ENCODE data around the gene SLC22A17. TPM values are rescaled to one million over a fixed set of nuclear protein-coding genes. Genes with fewer than 3 reads are reported as not detected.

SLC22A17 gene
- total and polyA plus RNA-seq, 2 of the 13 experiments (the other 11 are each of a cell fraction or from before 2014, with no cell fraction given) = 0.95 to 1.1 TPM

DNA sequence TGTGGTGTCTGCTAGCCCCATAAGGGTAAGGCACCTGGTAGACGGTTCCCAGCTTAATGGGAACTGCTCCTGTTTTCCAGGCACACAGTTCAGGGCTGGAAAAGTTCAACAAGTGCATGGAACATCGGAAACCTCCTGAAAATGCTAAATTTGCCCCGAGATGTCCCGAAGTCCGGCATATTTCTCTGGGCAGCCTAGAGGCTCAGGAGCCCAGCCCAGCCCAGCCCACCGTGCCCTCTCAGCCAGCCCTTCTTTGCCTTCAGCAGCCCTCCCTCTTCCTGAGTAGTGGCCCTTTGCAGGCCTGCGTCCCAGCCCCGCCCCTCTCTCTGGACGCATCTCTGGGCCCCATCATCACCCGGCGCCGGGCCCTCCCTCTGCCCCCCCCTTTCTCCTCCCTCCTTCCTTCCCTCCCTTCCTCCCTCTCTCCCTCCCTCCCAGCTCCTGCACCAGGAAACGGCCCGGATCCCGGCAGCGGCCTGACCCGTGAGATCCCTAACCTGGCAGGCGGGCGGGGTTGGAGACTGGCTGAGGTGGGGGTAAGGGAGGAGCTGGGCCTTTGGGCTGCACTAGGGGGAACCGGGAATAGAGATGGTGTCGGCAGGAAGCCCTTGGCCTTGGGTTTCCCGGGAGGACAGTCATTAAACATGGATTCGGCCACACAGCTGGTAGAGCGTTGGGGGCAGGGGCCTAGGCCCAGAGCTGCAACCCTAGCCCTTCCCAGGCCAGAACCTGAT, 46.1 kb downstream of the SLC22A17 start, which contains the start of gene BCL2L2 (continued):
- peak; percentile 90; the same call in 1 of the 2 replicates for TF ChIP-seq FOXK1 (CRISPR knock-in tag; IDR thresholded peaks at IDR 0.05; ENCODE audit: borderline replicate concordance, low read depth)
- TF ChIP-seq ZNF503 (CRISPR knock-in tag; IDR thresholded peaks at IDR 0.05) = 0 out of 2 replicates have a peak, but pooled peaks have one; percentile 77
- TF ChIP-seq, protein P1, sequence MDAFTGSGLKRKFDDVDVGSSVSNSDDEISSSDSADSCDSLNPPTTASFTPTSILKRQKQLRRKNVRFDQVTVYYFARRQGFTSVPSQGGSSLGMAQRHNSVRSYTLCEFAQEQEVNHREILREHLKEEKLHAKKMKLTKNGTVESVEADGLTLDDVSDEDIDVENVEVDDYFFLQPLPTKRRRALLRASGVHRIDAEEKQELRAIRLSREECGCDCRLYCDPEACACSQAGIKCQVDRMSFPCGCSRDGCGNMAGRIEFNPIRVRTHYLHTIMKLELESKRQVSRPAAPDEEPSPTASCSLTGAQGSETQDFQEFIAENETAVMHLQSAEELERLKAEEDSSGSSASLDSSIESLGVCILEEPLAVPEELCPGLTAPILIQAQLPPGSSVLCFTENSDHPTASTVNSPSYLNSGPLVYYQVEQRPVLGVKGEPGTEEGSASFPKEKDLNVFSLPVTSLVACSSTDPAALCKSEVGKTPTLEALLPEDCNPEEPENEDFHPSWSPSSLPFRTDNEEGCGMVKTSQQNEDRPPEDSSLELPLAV (CRISPR knock-in tag; conservative IDR thresholded peaks at IDR 0.05; ENCODE audit: low read depth) = no peak
- TF ChIP-seq USF2 (IDR thresholded peaks at IDR 0.05; ENCODE audit: low read depth, low read length) = no peak; the same call in 1 of the 2 replicates
- TF ChIP-seq USF2 (CRISPR knock-in tag; IDR thresholded peaks at IDR 0.05; ENCODE audit: borderline replicate concordance) = peak; percentile 59; the same call in 1 of the 2 replicates
- TF ChIP-seq ZZZ3 (CRISPR knock-in tag; IDR thresholded peaks at IDR 0.05; ENCODE audit: borderline replicate concordance) = peak; percentile 97; the same call in 1 of the 2 replicates
- TF ChIP-seq, protein P2, sequence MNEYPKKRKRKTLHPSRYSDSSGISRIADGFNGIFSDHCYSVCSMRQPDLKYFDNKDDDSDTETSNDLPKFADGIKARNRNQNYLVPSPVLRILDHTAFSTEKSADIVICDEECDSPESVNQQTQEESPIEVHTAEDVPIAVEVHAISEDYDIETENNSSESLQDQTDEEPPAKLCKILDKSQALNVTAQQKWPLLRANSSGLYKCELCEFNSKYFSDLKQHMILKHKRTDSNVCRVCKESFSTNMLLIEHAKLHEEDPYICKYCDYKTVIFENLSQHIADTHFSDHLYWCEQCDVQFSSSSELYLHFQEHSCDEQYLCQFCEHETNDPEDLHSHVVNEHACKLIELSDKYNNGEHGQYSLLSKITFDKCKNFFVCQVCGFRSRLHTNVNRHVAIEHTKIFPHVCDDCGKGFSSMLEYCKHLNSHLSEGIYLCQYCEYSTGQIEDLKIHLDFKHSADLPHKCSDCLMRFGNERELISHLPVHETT (CRISPR knock-in tag; conservative IDR thresholded peaks at IDR 0.05) = peak; percentile 92
- TF ChIP-seq ETV6 (CRISPR knock-in tag; conservative IDR thresholded peaks at IDR 0.05) = peak; percentile 82; the same call in 1 of the 2 replicates
- TF ChIP-seq ZNF839 (CRISPR knock-in tag; IDR thresholded peaks at IDR 0.05; ENCODE audit: borderline replicate concordance) = peak; percentile 95
- peak; percentile 66 for TF ChIP-seq FOXA3 (CRISPR knock-in tag; IDR thresholded peaks at IDR 0.05)
- 0 out of 2 replicates have a peak, but pooled peaks have one; percentile 82 for TF ChIP-seq MZF1 (CRISPR knock-in tag; IDR thresholded peaks at IDR 0.05; ENCODE audit: borderline replicate concordance)
- TF ChIP-seq, protein P3, sequence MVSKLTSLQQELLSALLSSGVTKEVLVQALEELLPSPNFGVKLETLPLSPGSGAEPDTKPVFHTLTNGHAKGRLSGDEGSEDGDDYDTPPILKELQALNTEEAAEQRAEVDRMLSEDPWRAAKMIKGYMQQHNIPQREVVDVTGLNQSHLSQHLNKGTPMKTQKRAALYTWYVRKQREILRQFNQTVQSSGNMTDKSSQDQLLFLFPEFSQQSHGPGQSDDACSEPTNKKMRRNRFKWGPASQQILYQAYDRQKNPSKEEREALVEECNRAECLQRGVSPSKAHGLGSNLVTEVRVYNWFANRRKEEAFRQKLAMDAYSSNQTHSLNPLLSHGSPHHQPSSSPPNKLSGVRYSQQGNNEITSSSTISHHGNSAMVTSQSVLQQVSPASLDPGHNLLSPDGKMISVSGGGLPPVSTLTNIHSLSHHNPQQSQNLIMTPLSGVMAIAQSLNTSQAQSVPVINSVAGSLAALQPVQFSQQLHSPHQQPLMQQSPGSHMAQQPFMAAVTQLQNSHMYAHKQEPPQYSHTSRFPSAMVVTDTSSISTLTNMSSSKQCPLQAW (CRISPR knock-in tag; IDR thresholded peaks at IDR 0.05) = no peak
- TF ChIP-seq ZBTB1 (CRISPR knock-in tag; IDR thresholded peaks at IDR 0.05; ENCODE audit: borderline replicate concordance) = 0 out of 2 replicates have a peak, but pooled peaks have one; percentile 45
- TF ChIP-seq ZNF20 (CRISPR knock-in tag; IDR thresholded peaks at IDR 0.05) = no peak
- peak; percentile 96 for TF ChIP-seq MED8 (CRISPR knock-in tag; IDR thresholded peaks at IDR 0.05; ENCODE audit: insufficient replicate concordance)
- TF ChIP-seq ZBTB3 (CRISPR knock-in tag; IDR thresholded peaks at IDR 0.05; ENCODE audit: borderline replicate concordance, low read depth) = peak; percentile 73
- no peak for TF ChIP-seq ZNF296 (CRISPR knock-in tag; conservative IDR thresholded peaks at IDR 0.05)
- TF ChIP-seq NR0B2 (CRISPR knock-in tag; IDR thresholded peaks at IDR 0.05) = peak; percentile 68; the same call in 1 of the 2 replicates
